SKM-1 (cell line): ENCODE data around the gene ZNF697.

Source experiments
- DNase-seq: peaks from one replicate; lab custom pipeline; 2025; ENCODE audit not compliant: unreplicated experiment; lab: John Stamatoyannopoulos, UW

The ZNF697 gene

GRCh38 chr1:119664067-119664466, 16.0 kb upstream of the ZNF697 start:
- DNase-seq = no peak

- no peak for DNase-seq
Measured at GRCh38 chr1:119662034-119662437, 14.0 kb upstream of the ZNF697 start.

- DNase-seq = no peak
Measured at GRCh38 chr1:119660253-119661083, 12.4 kb upstream of the ZNF697 start.

GRCh38 chr1:119659628-119660027, 11.6 kb upstream of the ZNF697 start:
- DNase-seq = no peak

GRCh38 chr1:119656410-119656955, 8.4 kb upstream of the ZNF697 start:
- DNase-seq = no peak

GRCh38 chr1:119655154-119655553, 7.1 kb upstream of the ZNF697 start:
- DNase-seq = no peak

- DNase-seq = no peak
Measured at GRCh38 chr1:119653839-119654170, 5.7 kb upstream of the ZNF697 start.

GRCh38 chr1:119653135-119653838, 5.2 kb upstream of the ZNF697 start:
- no peak for DNase-seq

GRCh38 chr1:119652587-119652986, 4.5 kb upstream of the ZNF697 start:
- no peak for DNase-seq

- no peak for DNase-seq
Measured at GRCh38 chr1:119651641-119652040, 3.6 kb upstream of the ZNF697 start.

GRCh38 chr1:119651133-119651532, 3.1 kb upstream of the ZNF697 start:
- no peak for DNase-seq

- DNase-seq = no peak
Measured at GRCh38 chr1:119648620-119649004, 546 bp upstream of the ZNF697 start.

- DNase-seq = no peak
Measured at GRCh38 chr1:119647228-119647733, 785 bp downstream of the ZNF697 start.

- DNase-seq = no peak
Measured at GRCh38 chr1:119646521-119647227, 1.4 kb downstream of the ZNF697 start.

GRCh38 chr1:119639109-119639508, 9.0 kb downstream of the ZNF697 start:
- no peak for DNase-seq

- no peak for DNase-seq
Measured at GRCh38 chr1:119637710-119638109, 10.4 kb downstream of the ZNF697 start.

GRCh38 chr1:119636491-119637089, 11.5 kb downstream of the ZNF697 start:
- DNase-seq = no peak

GRCh38 chr1:119635811-119636390, 12.2 kb downstream of the ZNF697 start:
- DNase-seq = no peak

- no peak for DNase-seq
Measured at GRCh38 chr1:119634016-119634415, 14.1 kb downstream of the ZNF697 start.

- DNase-seq = no peak
Measured at GRCh38 chr1:119633575-119633974, 14.5 kb downstream of the ZNF697 start.

- no peak for DNase-seq
Measured at GRCh38 chr1:119632841-119633240, 15.2 kb downstream of the ZNF697 start.
